Esophagus squamous epithelium (tissue), 5 donors: ENCODE data around the gene ADA. TPM values are rescaled to one million over a fixed set of nuclear protein-coding genes. Genes with fewer than 3 reads are reported as not detected.

Experiments
- DNase-seq: peaks from one replicate; lab custom pipeline; 2025; lab: John Stamatoyannopoulos, UW
- H3K27ac ChIP-seq, 4 donors: fragments of 200-600 bp; sonication (generic); one replicate each; pipeline ENCODE4 v1.5.1; 2016 to 2019; ENCODE audit warnings: mild to moderate bottlenecking in 1 of 4
- H3K27me3 ChIP-seq, 4 donors: fragments of 200-600 bp; sonication (generic); 1 replicate in 3 of 4; 2 replicates in 1 of 4; pipeline versions ENCODE4 v1.5.1 to v1.6.0; 2017 to 2021; ENCODE audit warnings: antibody characterized with exemption in 1 of 4
- H3K36me3 ChIP-seq, 3 donors: fragments of 200-600 bp; sonication (generic); one replicate each; pipeline ENCODE4 v1.5.1; 2016 to 2019
- H3K4me1 ChIP-seq, 3 donors: fragments of 200-600 bp; sonication (generic); one replicate each; pipeline ENCODE4 v1.5.1; 2017 to 2019
- H3K4me3 ChIP-seq, 4 donors: fragments of 200-600 bp; sonication (generic); 1 replicate in 3 of 4; 2 replicates in 1 of 4; pipeline ENCODE4 v1.5.1; 2016 to 2019; ENCODE audit warnings: mild to moderate bottlenecking in 2 of 4, moderate library complexity in 1 of 4
- H3K9me3 ChIP-seq, 3 donors: fragments of 200-600 bp; sonication (generic); one replicate each; pipeline ENCODE4 v1.5.1; 2016 to 2019
- POLR2A ChIP-seq, 4 donors: fragments of 450-650 bp; IDR thresholded peaks; one replicate each; pipeline ENCODE4 v1.6.1; 2017; ENCODE audit warnings: antibody characterized with exemption in 4 of 4, mild to moderate bottlenecking in 4 of 4, moderate library complexity in 3 of 4
- WGBS, 2 donors: methylation state at CpG; one replicate each; pipeline ENCODE4 v1.1.5; 2018; 5-methylcytosine and 5-hydroxymethylcytosine counted together
- intact Hi-C: fragments of 100-400 bp; cut with DNase I; formaldehyde crosslinking; loops from one replicate; pipeline ENCODE4 v1.15.0; 2022
- total RNA-seq, 4 donors: library from RNA; depleted of rRNA; stranded (reverse); fragments of >200 nt; gene quantifications; one replicate each; pipeline ENCODE4 v1.1.0, GENCODE V29; 2016
- TF ChIP-seq, protein P1 (sequence below), 6 experiments: fragments of 450-650 bp in 4 of 6; fragments of 200-600 bp in 2 of 6; sonication (generic) in 2 of 6; IDR thresholded peaks; one replicate each; pipeline ENCODE4 v1.5.1; 2016 to 2019; ENCODE audit warnings: antibody characterized with exemption in 6 of 6, mild to moderate bottlenecking in 4 of 6, moderate library complexity in 4 of 6
- donor health status: DM: yes; HTN: yes; CAD: no.

ADA gene
- total RNA-seq, 4 donors from 2014 or later: 3.8 to 31.7 (median 15.7) TPM

DNA sequence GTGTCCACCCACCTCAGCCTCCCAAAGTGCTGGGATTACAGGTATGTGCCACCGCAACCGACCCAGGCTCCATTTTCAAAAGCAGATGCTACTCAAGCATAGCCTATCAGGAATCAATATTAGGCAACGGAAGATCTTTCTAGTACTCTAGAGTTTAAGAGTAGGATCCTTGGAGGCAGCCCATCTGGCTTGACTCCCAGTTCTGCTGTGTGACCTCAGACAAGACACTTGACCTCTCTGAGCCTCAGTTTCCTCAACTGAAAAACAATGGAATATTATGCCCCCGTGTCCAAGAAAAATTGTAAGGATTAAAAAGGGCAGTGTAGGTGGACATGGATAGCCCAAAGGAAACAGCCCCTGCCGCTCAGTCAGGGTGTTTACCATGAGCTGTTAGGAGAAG lies 14.5 kb downstream of the ADA start:
- Histone ChIP-seq H3K4me3 (no peak overlapping the region), H3K36me3 (peaks cover 0 to 30% (median 4%) of the 10 kb centered on the region in 3 donors), H3K27me3 (no peaks in the 10 kb centered on the region), H3K9me3 (no peaks in the 10 kb centered on the region), H3K27ac (peak overlapping the region in 2 of 4 donors; percentile 42 to 50), H3K4me1 (peaks cover 7 to 43% (median 22%) of the 10 kb centered on the region in 3 donors)
- DNase-seq: no peak
- WGBS, 2 donors: 90 to 94% methylated on average over 5 of the region's 5 CpGs
- no peak for TF ChIP-seq POLR2A (IDR thresholded peaks at IDR 0.05)
- TF ChIP-seq, protein P1, sequence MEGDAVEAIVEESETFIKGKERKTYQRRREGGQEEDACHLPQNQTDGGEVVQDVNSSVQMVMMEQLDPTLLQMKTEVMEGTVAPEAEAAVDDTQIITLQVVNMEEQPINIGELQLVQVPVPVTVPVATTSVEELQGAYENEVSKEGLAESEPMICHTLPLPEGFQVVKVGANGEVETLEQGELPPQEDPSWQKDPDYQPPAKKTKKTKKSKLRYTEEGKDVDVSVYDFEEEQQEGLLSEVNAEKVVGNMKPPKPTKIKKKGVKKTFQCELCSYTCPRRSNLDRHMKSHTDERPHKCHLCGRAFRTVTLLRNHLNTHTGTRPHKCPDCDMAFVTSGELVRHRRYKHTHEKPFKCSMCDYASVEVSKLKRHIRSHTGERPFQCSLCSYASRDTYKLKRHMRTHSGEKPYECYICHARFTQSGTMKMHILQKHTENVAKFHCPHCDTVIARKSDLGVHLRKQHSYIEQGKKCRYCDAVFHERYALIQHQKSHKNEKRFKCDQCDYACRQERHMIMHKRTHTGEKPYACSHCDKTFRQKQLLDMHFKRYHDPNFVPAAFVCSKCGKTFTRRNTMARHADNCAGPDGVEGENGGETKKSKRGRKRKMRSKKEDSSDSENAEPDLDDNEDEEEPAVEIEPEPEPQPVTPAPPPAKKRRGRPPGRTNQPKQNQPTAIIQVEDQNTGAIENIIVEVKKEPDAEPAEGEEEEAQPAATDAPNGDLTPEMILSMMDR (IDR thresholded peaks at IDR 0.05): no peak
- intact Hi-C loops: no loop called here

DNA sequence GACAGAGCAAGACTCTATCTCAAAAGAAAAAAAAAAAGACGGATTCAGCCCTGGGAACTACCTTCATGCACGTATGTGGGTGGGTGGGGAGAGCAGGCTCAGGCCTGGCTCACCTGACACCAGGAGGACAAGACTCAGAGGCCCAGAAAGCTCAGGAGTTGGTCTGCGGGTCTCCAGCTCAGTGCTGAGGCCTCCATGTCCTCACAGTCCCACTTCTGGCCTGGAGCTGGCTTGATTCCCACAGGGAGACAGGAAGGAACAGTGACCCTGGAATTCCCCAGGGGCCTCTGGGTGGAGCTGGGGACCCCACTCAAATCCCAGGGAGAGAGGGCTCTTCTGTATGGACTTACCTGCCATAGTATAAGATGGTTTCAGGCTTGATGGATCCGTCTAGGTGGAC lies 15.6 kb downstream of the ADA start:
- Histone ChIP-seq H3K9me3 (no peaks in the 10 kb centered on the region), H3K36me3 (peaks cover 0 to 30% (median 4%) of the 10 kb centered on the region in 3 donors), H3K27ac (peak overlapping the region in 1 of 4 donors; percentile 22), H3K27me3 (no peaks in the 10 kb centered on the region), H3K4me1 (peaks cover 0 to 34% (median 11%) of the 10 kb centered on the region in 3 donors), H3K4me3 (no peak overlapping the region)
- WGBS, 2 donors: 88 to 89% methylated on average over 4 of the region's 4 CpGs
- TF ChIP-seq, protein P1 (IDR thresholded peaks at IDR 0.05): no peak
- TF ChIP-seq POLR2A (IDR thresholded peaks at IDR 0.05): no peak
- intact Hi-C loops: no loop called here
- DNase-seq: no peak

DNA sequence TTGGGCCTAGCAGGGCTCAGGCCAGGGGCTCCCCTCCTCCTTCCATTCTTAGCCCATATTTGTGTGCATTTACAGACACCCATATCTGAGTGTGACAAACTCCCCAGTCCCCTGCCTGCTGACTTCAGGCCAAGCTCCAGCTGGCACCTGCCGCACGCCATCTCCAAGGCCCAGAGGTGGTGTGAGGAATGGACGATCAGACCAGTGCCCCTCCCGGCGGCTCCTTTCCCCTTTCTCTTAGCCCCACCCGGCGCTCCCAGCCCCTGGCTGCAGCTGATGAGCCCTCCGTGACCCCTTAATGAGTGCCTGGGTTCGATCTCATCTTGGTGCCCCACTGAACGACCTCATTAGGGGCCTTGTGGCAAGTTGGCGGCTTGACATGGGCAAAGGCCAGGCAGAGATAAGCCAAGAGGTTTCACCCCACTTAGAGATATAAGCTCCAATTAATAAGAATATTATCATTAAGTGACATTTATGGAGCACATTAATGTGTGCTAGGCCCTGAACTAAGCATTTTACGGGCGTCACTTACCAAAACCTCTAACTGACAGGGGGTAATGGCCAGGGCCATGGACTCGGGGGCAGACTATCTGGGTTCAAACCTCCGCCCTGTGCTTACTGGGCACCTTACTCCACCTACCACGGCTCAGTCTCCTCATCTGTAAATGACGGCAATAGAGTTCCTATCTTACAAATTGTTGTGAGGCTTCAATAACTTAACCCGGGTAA lies 17.5 kb downstream of the ADA start:
- Histone ChIP-seq H3K4me1 (peaks cover 0 to 32% (median 11%) of the 10 kb centered on the region in 3 donors), H3K4me3 (no peak overlapping the region), H3K27me3 (no peaks in the 10 kb centered on the region), H3K27ac (peak overlapping the region in 3 of 4 donors; percentile 39 to 75 (median 42)), H3K36me3 (peaks cover 0 to 32% (median 4%) of the 10 kb centered on the region in 3 donors), H3K9me3 (no peaks in the 10 kb centered on the region)
- WGBS, 2 donors: 86 to 87% methylated on average over 15 to 17 of the region's 18 CpGs
- no peak for TF ChIP-seq POLR2A (IDR thresholded peaks at IDR 0.05)
- TF ChIP-seq, protein P1 (IDR thresholded peaks at IDR 0.05): no peak
- no peak for DNase-seq
- intact Hi-C loops: no loop called here

DNA sequence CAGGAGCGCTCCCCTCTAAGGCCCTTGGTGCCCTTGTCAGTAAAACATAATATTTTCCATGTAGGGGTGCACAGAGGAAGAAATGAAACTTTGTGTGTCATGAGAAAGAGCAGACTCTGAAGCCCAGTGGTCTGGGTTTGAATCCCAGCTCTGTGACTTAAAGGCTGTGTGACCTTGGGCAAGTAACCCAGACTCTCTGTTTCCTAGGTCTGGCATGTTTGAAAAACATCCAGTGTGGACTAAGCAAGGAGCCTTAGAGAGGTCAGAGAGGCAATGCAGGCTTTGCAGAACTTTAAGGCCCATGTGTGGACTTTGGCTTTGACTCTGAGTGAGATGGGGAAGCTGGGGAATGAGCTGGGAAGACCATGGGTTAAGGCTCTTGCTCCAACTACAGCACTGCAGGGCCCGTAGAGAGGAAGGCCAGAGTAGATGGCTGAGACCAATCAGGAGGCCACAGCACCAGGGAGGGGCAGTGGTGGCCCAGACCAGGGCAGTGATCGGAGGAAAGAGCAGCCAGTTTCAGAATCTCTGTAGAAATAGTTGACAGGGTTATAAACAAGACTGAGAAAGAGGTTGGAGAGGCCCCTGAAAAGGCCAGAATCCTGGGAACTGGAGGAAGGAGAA lies 18.2 kb downstream of the ADA start:
- intact Hi-C loops: no loop called here
- TF ChIP-seq, protein P1 (IDR thresholded peaks at IDR 0.05): no peak
- TF ChIP-seq POLR2A (IDR thresholded peaks at IDR 0.05): no peak
- 64 to 71% methylated on average over 2 to 3 of the region's 3 CpGs for WGBS, 2 donors
- H3K9me3 ChIP-seq: no peaks in the 10 kb centered on the region
- H3K27me3 ChIP-seq: no peaks in the 10 kb centered on the region
- no peak overlapping the region for H3K4me3 ChIP-seq
- no peak for DNase-seq
- peaks cover 0 to 32% (median 11%) of the 10 kb centered on the region in 3 donors for H3K4me1 ChIP-seq
- H3K36me3 ChIP-seq: peaks cover 0 to 37% (median 4%) of the 10 kb centered on the region in 3 donors
- H3K27ac ChIP-seq: peak overlapping the region in 3 of 4 donors; percentile 39 to 75 (median 42)
